Stimulated activated CD8-positive, alpha-beta memory T cell treated with anti-CD3 and anti-CD28 coated beads, Interleukin-4, amount 100 ng/mL, for 48 hours (primary cell): ENCODE measurements around the gene NSD2.
"Not testable (repeated sequence)": the region's sequence is repeated elsewhere in the genome, so short reads cannot be mapped to it uniquely, and the experiment has no call there.

Source experiments
- DNase-seq: peaks from one replicate; pipeline ENCODE4 v3.0.0-alpha.2; 2020

The NSD2 gene

DNA sequence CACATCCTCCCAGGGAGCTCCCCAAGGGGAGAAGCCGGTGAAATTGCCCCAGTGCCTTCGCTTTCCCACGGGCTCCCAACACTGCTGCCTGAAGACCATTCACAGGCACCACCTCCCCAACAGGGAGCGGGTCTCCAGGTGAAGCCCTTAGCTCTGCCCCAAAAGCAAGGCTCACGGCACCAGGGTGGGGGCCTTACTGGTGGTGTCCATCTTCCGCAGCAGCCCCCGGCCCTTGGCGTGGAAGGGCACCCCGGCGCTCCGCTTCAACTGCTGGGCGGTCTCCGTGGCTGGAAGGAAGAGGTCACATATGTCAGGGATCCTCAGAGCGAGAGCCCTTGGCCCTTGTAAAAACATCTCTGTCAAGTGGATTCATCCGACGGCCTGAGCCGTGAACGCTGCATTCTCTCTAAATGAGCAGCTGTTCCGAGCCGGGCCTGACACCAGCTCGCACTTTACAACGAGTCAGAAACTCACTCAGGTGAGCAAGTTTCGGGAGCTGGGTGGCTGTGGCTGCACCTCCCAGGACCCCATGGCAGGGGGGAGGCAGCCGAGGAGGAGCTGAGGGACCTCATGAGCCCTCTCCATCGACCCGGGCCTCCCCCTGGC lies 116.6 kb downstream of the NSD2 start:
- no peak for DNase-seq

DNA sequence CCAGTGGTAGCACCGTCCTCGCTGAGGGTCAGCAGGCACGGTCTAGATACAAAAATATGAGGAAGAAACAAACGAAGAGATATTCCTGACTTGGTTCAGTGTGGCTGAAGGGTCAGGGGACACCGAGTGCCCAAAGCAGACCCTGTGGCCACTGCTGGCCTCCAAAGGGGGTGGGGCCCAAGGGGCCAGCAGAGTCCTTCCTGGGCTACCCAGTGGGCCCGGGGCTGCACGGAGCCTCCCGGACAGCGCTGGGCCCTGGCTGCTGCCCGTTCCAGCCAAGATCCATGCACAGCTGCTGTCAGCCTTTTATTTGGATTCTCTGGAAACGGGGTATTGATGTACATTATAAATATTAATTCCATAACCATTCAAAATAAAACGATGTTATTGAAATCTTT lies 117.1 kb downstream of the NSD2 start:
- DNase-seq, result no peak

DNA sequence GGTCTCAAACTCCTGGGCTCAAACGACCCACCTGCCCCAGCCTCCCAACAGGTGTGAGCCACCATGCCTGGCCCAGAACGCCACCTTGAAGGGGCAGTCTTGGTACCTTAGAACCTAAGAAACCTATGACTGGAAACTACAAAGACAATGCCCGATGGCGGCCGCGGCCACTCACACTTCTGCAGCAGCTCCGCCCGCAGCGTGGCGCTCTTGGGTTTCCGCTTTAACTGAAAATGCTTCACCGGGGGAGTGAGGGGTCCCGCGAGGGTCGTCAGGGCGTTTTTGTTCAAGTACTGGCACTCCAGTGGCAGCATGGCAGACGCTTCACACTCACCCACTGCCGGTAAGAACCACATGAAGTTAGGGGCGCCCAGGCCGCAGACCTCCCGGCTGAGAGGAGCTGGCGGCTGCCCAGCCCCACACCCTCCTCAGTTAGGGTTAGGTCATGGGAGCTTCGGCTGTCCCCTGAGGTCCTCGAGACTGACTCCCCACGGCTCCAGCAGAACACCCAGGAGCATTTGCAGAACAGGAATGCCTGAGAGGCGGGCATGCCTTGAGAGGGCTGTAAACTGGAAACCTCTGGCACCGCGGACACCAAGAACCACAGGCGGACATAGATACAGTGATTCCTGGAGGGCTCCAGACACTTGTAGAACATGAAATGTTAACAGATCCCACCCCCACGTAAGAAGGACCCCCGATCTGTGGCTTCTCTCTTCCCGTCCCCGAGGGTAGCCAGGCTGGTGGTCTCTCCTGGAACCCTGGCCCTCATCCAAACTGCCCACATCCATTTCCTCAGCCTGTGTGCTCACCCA lies 118.5 kb downstream of the NSD2 start:
- DNase-seq, result peak; percentile 21

DNA sequence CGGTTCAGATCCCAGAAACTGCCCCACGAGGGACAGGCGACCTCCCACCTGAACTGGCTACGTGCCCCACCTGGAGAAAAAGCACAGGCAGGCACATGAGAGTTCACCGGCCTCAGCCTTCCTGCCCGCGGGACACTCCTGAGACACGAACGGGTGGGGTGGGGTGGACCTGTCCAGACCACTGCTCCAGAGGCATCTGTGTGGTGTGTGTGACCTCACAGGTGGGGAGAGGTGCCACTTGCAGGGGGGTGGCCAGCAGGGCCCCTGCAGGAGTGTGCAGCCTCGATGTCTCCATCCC lies 119.1 kb downstream of the NSD2 start:
- peak; percentile 19 for DNase-seq

DNA sequence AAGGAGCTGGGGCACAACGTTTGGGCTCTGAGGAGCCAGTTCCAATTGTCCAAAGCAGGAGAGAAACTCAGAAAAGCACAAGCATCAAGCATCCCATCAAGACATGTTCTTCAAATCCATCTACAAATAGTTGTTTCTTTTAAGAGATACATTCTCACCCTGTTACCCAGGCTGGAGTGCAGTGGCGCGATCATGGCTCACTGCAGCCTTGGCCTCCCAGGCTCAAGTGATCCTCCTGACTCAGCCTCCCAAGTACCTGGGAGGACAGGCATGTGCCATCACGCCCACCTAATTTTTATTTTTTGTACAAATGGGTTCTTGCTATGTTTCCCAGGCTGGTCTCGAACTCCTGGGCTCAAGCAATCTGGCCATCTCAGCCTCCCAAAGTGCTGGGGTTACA lies 119.5 kb downstream of the NSD2 start:
- peak; percentile 11 for DNase-seq

DNA sequence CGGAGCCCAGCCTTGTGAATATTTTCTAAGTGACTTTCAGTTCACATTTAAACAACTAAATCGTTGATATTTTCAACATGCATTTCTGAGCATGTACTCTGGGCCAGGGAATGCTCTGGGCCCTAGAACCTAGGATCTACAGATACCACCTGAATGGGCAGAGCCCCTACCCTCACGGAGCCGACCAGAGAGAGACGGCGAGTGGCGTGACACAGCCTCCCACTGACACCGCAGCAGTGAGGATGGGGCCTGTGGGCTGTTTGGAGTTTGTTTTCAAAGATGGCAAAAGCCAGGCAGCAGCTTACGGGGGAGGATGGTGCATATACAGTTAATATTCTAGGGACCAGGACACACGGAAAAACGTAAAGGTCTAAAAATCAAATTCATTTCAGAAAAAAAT lies 119.9 kb downstream of the NSD2 start:
- DNase-seq, result peak; percentile 5

DNA sequence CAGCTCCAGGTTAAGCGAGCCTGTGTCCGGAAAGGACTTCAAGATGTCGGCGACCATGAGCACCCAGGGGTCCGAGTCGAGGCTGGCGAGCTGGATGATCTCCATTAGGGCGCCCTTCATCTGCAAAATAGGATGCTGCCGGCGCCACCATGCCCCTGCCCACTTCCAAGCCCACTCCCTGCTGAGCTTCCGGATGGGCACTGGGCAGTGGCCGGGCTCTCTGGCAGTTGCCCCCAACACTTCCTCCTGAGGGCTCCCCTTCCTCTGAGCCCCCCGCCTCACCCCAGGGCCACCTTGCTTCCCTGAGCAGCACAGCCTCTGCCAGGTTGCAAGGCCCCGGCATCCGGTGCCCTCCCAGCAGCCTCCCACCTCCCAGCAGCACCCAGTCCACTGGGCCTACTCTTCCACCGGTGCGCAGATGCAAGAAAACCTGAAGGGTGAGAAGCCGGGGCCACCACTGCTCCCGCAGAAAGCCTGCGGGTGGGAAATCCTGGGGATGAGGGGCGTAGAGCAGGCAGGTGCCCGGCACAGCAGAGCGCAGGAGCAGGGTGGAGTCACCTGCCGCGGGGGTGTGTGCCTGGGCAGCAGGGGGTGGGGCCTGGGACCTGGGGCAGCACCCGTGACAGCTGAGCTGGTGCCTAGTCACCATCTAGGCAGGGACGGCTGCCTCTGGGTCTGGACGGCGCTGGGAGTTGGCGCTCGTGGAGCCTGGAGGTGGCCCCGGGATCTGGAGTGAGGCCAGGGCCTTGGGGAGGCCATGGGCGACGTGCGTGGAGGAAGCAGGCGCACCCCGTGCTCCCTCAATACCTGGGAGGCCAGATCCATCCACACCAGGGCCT lies 120.6 kb downstream of the NSD2 start:
- DNase-seq, result peak; percentile 21

DNA sequence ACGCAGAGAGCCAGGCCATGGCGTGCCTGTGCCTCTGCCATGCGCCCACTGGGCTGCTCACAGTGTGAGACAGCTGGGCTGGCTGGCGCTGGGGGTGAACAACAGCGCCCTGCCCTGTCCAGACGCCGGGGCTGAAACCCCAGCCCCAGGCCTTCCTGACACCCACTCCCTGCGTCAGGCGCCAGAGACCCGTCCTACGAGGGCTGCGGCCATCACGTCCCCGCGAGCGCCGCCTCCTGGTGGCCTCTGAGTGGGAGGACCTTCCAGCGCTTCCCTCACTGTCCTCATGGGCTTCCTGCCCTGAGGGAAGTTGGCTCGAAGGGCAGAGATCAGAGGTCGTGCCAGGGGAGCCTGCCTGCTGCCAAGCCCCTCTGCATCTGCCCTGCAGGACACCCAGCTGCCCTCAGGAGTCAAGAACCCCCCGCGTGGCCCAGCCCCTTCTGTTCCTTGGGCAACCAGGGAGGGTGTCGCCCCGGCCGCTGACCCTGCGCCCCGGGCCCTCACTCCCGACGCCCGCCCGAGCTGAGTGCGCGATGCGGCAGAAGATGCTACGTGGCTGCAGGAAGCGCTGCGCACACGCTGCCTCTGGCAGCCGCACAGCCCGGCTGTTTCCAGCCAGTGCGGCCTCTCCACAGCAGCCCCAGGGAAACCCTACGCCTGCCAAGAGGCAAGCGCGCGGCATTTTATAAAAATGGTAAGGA lies 121.4 kb downstream of the NSD2 start:
- DNase-seq, result peak; percentile 14

DNA sequence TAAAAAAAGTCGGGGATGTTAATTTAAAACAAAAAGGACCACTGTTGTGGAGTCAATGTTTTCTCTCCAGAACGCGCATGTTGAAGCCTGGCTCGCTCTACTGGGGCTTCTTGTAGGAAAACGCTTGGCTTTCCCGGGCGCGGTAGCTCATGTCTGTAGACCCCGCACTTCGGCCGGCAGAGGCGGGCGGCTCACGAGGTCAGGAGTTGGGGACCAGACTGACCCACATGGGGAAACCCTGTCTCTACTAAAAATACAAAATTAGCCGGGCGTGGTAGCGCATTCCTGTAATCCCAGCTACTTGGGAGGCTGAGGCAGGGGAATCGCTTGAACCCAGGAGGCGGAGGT lies 122.0 kb downstream of the NSD2 start:
- DNase-seq, result no peak

DNA sequence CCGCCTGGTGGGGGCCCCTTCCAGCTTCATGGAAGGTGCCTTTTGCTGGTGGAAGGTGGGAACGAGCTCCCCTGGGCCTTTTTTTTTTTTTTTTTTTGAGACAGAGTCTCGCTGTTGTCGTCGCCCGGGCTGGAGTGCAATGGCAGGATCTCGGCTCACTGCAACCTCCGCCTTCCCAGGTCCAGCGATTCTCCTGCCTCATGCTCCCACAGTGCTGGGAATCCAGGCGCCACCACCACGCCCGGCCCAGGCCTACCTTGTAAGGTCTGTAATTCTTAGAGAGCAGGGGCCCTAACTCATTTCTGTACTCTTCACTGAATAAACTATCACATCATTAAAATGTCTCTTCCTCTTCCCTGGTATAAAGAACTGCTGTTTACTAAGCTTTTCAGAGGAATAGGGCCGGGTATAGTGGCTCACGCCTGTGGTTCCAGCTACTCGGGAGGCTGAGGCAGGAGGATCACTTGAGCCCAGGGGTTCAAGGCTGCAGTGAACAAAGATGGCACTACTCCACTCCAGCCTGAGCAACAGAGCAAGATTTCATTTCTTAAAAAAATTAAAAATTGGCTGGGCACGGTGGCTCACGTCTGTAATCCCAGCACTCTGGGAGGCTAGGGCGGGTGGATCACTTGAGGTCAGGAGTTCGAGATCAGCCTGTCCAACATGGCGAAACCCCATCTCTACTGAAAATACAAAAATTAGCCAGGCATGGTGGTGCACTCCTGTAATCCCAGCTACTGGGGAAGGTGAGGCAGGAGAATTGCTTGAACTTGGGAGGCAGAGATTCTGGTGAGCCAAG lies 122.7 kb downstream of the NSD2 start:
- not testable (repeated sequence) for DNase-seq

DNA sequence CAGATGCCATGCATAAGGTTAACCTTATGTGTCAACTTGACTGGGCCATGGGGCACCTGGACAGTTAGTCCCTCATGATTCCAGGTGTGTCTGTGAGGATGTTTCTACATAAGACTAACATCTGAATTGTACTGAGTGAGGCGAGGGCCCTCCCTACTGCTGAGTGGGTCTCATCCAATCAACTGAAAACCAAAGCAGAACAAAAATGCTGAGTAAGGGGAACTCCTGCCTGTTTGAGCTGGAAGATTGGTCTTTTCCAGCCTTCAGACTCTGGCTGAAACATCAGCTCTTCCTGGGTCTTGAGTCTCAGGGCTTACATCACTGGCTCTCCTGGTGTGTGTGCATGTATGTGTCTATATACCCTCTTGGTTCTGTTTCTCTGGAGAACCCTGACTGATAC lies 123.7 kb downstream of the NSD2 start:
- DNase-seq, result no peak

DNA sequence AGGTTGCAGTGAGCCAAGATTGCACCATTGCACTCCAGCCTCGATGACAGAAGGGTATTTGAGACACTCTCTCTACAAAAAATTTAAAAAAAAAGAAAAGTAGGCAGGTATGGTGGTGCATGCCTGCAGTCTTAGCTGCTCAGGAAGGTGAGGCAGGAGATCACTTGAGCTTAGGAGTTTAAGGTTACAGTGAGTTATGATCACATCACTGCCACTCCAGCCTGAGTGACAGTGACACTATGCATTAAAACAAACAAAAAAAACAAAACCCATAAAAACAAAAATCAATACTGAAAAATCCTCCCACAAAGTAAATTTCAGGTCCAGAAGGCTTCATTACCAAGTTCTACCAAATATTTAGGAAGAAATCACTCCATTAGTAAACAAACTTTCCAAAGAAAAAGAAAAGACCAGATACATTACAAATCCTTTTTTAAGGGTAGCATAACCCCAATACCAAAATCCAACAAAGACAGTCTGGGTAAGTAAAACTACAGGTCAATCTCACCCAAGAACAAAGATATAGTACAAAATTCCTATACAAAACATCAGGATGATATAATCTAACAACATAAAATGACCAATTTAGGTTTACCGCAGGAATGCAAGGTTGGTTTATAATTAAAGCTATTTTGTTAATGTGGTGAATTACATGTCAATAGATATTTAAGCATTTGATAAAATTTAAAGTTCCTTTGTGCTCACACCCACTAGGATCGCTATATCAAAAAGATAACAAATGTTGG lies 125.8 kb downstream of the NSD2 start:
- DNase-seq, result no peak

DNA sequence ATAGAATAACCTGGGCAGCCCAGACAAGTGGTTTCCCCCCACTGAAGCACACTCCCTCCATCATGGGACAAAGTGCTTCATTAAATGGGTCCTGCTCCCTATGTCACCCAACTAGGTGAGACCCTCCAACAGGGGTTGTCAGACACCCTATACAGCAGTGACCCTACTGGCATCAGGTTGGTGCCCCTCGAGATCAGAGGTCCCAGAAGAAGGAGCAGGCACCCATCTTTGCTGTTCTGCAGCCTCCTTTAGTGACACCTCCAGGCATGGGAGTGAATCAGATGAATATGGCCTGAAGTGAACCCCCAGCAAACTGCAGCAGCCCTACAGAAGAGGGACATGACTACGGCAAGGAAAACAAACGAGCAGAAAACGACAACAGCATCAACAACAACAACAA lies 126.5 kb downstream of the NSD2 start:
- DNase-seq, result no peak

DNA sequence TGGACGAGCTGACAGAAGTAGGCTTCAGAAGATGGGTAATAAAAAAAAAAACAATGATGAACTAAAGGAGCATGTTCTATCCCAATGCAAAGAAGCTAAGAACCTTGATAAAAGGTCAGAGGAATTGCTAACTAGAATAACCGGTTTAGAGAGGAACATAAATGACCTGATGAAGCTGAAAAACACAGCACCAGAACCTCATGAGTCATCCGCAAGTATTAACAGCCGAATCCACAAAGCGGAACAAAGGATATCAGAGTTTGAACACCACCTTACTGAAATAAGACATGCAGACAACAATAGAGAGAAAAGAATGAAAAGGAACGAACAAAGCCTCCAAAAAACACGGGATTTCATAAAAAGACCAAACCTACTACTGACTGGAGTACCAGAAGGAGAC lies 127.1 kb downstream of the NSD2 start:
- no peak for DNase-seq

DNA sequence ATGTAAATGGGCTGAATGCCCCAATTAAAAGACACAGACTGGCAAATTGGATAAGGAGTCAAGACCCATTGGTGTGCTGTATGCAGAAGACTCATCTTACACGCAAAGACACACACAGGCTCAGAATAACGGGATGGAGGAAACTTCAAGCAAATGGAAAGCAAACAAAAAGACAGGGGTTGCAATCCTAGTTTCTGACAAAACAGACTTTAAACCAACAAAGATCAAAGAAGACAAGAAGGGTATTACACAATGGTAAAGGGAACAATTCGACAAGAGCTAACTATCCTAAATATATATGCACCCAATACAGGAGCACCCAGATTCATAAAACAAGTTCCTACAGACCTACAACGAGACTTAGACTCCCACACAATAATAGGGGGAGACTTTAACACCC lies 128.1 kb downstream of the NSD2 start:
- DNase-seq, result not testable (repeated sequence)

DNA sequence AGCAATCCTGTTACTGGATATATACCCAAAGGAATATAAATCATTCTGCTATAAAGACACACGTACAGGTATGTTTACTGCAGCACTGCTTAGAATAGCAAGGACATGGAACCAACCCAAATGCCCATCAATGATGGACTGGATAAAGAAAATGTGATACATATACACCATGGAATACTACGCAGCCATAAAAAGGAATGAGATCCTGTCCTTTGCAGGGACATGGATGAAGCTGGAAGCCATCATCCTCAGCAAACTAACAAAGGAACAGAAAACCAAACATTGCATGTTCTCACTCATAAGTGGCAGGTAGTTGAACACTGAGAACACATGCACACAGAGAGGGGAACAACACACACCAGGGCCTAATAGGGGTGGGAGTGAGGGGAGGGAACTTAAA lies 132.2 kb downstream of the NSD2 start:
- DNase-seq, result not testable (repeated sequence)

DNA sequence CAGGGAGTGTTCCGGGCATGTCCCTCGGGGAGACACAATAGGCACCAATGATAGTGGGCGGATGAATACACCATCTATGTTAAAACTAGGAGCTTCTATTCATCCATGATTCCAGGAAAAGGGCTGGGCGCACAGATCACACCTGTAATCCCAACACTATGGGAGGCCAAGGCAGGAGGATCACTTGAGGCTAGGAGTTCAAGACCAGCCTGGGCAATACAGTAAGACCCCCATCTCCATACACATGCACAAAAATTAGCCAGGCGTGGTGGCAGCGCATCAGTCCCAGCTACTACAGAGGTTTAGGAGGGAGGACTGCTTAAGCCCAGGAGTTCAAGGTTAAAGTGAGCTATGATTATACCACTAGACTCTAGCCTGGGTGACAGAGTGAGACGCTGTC lies 135.2 kb downstream of the NSD2 start:
- no peak for DNase-seq

DNA sequence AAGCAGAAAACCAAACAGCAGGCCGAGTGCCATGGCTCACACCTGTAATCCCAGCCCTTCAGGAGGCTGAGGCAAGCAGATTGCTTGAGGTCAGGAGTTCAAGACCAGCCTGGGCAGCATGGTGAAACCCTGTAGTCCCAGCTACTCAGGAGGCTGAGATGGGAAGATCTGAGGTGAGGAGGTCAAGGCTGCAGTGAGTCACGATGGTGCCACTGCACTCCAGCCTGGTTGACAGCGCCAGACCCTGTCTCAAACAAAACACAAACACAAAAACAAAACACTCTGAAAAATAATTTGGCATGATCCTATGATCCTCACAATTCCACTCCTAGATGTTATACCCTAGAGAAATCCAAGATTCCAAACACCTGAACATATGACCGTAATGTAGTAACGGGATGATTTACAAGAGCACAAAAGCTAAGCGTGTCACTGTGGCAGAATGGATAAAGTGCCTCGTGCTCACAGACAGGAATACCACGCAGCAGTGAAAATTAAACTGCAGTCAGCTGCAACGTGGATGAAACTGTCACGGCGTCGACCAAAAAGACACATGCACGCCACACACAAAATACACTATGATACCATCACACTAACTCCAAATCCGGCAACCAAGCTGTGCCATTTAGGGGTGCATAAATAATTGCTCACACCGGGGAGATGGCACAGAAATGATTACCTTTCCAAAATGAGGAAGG lies 135.9 kb downstream of the NSD2 start:
- DNase-seq, result no peak

DNA sequence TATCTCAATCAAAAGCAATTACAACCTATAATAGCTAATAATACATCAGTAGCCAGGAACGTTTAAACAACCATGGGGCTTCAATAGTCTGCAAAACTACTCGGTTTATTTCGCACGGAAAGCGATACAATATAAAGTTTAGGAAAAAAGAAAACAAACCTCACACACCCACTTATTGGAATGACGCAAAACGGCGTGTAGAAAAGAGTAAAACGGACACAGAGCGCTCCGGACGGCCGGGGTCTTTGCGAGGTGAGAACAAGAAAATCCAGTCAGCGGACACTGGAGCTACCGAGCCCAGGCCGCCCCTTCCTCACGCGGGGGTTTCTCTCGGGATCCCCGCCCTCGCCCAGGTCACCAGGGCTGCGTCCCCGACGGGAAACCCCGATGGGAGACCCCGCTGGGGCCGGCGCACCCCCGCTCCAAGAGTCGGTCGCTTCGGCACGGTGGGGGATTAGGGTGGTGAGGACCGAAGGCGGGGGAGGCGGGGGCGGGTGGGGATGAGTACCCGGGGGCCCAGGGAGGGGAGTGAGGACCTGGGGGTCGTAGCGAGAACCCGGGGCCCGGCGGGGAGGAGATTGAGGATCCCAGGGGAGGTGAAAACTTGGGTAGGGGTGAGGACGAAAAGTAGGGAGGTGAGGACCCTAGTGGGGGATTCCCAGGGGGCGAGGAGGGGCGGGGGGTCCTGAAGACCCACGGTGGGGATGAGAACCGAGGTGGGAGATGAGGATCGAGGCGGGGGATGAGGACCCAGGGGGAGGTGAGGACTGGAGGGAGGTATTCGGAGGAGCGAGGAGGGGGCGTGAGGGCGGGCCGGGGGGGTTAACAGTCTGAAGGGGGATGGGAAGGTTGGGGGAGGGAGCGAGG lies 136.8 kb downstream of the NSD2 start:
- no peak for DNase-seq

DNA sequence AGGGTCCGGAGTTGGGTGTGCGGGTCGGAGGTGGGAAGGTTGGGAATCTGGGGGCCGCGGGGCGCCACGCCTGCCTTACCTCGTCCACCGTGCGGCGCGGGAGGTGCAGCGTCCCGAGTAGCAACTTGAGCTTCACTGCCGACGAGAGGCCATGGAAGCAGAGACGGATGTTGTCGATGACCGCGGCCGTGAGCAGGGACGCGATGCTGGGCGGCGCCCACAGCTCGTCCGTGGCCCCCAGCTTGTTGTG lies 137.4 kb downstream of the NSD2 start:
- no peak for DNase-seq
